SJCRH30 (cell line): Measurements from ENCODE around the gene PPP1R3D. TPM values are rescaled to one million over a fixed set of nuclear protein-coding genes. Genes with fewer than 3 reads are reported as not detected.

Source experiments
- DNase-seq, 2 experiments: peaks; one replicate each; pipeline ENCODE4 v3.0.0-alpha.2; 2015 to 2020
- H3K27ac ChIP-seq: fragments of 250-450 bp; sonication (Bioruptor Pico); 2 replicates; pipeline ENCODE4 v1.5.1; 2020; ENCODE audit warnings: mild to moderate bottlenecking, moderate library complexity
- H3K27me3 ChIP-seq: fragments of 250-450 bp; sonication (Bioruptor Pico); 2 replicates; pipeline ENCODE4 v1.5.1; 2020; ENCODE audit warnings: mild to moderate bottlenecking, moderate library complexity
- H3K36me3 ChIP-seq: fragments of 250-450 bp; sonication (Bioruptor Pico); 2 replicates; pipeline ENCODE4 v1.5.1; 2020; ENCODE audit warnings: mild to moderate bottlenecking, moderate library complexity
- H3K4me1 ChIP-seq: fragments of 250-450 bp; sonication (Bioruptor Pico); 2 replicates; pipeline ENCODE4 v1.5.1; 2020; ENCODE audit warnings: mild to moderate bottlenecking, moderate library complexity
- H3K4me3 ChIP-seq: fragments of 250-450 bp; sonication (Bioruptor Pico); 2 replicates; pipeline ENCODE4 v1.5.1; 2020; ENCODE audit warnings: mild to moderate bottlenecking, moderate library complexity
- H3K9me3 ChIP-seq: fragments of 250-450 bp; sonication (Bioruptor Pico); replicated peaks from 2 replicates; pipeline ENCODE4 v1.5.1; 2020; ENCODE audit warnings: mild to moderate bottlenecking, moderate library complexity
- total RNA-seq: library from RNA; depleted of rRNA; stranded (reverse); fragments of >200 nt; shearing (Covaris generic); gene quantifications from 2 replicates; pipeline ENCODE4 v1.2.3, GENCODE V29; 2014; rRNA removed

The PPP1R3D gene, protein sequence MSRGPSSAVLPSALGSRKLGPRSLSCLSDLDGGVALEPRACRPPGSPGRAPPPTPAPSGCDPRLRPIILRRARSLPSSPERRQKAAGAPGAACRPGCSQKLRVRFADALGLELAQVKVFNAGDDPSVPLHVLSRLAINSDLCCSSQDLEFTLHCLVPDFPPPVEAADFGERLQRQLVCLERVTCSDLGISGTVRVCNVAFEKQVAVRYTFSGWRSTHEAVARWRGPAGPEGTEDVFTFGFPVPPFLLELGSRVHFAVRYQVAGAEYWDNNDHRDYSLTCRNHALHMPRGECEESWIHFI
- 4.4 and 4.7 TPM in 2 replicates for total RNA-seq

DNA sequence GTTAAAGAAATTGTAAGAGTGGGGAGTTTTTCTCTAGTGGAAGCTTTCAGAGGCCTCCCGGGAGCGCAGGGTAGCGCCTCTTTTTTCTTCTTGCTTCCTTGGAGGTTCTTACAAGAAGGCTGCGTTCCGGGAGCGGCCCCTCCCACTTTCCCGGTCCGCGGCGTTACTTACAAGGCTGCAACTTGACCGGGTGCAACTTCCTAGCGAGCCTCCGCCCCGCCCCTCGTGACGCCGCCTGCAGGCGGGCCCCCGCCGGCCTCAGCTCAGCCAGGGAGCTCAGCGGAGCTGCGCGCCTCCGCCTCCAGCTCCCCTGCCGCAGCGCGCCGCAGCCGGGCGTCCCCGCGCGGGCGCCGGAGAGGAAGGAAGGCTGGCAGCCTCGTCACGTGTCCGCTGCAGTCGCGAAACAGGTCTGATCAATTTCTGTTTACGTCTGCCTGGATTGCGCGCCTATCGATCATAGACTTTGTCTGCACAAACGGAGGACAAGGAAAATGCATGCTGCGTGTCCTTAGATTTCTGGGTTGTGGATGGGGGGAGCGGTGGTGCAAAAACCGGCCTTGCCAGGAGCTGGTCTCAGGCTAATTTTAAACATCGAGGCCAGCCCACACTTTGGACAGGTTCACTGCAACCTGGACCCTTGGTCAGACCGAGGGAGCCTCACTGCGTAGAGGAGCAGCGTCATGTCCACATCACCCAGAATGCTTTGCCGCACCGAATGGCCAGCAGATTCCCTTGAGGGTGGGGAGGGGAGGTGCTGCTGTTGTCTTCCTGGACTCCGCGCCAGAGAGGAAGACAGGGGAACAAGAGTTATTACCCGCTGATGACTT is at the start of gene PPP1R3D, which contains the start of gene FAM217B:
TSS of gene PPP1R3D (minus strand) at position 177 of the 827 bp plus-strand sequence. CDS start 374 bp downstream, outside the sequence.
TSS of gene FAM217B (plus strand) at position 261 of the 827 bp plus-strand sequence. CDS start 3,555 bp downstream, outside the sequence.
- Histone ChIP-seq H3K27me3 (no peaks in the 10 kb centered on the region), H3K9me3 (no peaks in the 10 kb centered on the region), H3K4me1 (peaks cover 15% of the 10 kb centered on the region; the same call in 1 of the 2 replicates), H3K36me3 (peaks cover 21% of the 10 kb centered on the region), H3K27ac (peak within 1 kb of the TSS; percentile 79), H3K4me3 (peak within 1 kb of the TSS; percentile 68)
- DNase-seq, result peak; percentile 97

DNA sequence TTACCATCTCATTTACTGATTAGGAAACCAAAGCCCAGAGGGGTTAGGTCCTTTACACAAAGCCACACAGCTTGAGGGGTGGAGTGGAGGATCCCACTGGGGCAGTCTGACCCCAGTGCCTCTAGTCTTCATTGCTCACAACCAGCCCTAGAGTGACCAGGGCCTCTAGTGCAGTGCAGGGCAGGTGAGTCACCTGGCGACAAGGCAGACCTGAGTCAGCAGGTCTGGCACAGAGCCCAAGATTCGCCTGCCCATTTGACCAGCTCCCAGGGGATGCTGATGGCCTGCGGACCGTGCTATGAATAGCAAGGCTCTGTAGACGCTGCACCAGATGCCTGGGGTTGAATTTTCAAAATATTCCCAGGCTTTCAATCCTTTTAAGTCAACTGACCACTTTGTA is 48.0 kb upstream of the PPP1R3D start:
- peaks cover 12% of the 10 kb centered on the region for H3K4me1 ChIP-seq
- H3K27ac ChIP-seq, result no peak overlapping the region
- no peak for DNase-seq
- H3K36me3 ChIP-seq, result no peaks in the 10 kb centered on the region
- peaks cover 8% of the 10 kb centered on the region; the same call in 1 of the 2 replicates for H3K27me3 ChIP-seq
- H3K9me3 ChIP-seq, result no peaks in the 10 kb centered on the region
- no peak overlapping the region for H3K4me3 ChIP-seq

DNA sequence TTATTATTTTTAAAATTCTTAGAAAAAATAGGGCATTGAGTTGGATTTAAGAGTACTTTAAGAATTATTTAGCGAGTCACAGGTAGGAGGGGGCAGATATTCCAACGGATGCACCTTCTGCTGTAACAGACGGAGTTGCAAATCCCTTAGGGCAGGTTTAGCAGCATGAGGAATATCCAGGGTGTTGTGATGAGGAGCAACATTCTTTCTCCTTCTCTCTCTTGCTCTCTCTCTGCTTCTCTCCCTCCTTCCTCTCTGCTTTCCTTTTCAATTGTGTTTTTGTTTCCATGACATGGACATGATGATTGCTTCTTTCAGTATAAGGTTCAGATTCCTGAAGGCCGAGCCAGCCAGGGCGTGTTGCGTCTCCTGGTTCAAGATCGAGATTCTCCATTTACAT is 47.0 kb upstream of the PPP1R3D start:
- Histone ChIP-seq H3K9me3 (no peaks in the 10 kb centered on the region), H3K27ac (no peak overlapping the region), H3K27me3 (peaks cover 8% of the 10 kb centered on the region; the same call in 1 of the 2 replicates), H3K4me1 (peaks cover 12% of the 10 kb centered on the region), H3K36me3 (no peaks in the 10 kb centered on the region), H3K4me3 (no peak overlapping the region)
- no peak for DNase-seq

DNA sequence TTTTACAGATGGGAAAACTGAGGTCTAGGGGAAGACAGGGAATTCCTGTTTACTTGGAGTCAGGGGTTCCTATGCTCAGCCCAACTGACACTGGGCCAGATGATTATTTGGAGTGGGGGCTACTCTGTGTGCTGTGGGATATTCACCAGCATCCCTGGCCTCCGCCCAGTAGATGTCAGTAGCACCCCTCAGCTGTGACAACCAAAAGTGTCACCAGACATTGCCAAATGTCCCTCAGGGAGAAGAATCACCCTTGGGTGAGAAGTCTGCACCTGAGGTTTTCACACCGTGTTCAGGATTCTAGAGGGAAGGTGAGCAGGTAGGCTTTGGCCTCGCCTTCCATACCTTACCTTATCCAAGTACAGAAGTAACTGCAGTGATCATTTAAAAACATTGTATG is 45.8 kb upstream of the PPP1R3D start:
- Histone ChIP-seq H3K4me1 (peaks cover 12% of the 10 kb centered on the region), H3K27ac (no peak overlapping the region), H3K27me3 (peaks cover 8% of the 10 kb centered on the region; the same call in 1 of the 2 replicates), H3K9me3 (no peaks in the 10 kb centered on the region), H3K4me3 (no peak overlapping the region), H3K36me3 (no peaks in the 10 kb centered on the region)
- peak in 1 of 2 experiments; percentile 57 for DNase-seq

DNA sequence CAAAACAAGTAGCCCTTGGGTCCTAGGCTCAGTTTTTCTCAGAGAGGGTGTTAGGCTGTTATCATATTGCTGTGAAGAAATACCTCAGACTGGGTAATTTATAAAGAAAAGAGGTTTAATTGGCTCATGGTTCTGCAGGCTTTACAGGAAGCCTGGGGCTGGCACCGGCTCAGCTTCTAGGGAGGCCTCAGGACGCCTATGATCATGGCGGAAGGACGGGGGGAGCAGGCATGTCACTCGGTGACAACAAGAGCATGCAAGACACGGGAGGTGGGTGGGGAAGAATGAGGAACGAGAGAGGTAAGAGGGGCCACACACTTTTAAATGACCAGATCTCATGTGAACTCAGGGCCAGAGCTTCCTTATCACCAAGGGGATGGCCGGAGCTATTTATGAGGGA is 45.1 kb upstream of the PPP1R3D start:
- Histone ChIP-seq H3K4me1 (peaks cover 12% of the 10 kb centered on the region), H3K27me3 (peaks cover 8% of the 10 kb centered on the region; the same call in 1 of the 2 replicates), H3K27ac (no peak overlapping the region), H3K9me3 (no peaks in the 10 kb centered on the region), H3K4me3 (no peak overlapping the region), H3K36me3 (no peaks in the 10 kb centered on the region)
- DNase-seq, result no peak

DNA sequence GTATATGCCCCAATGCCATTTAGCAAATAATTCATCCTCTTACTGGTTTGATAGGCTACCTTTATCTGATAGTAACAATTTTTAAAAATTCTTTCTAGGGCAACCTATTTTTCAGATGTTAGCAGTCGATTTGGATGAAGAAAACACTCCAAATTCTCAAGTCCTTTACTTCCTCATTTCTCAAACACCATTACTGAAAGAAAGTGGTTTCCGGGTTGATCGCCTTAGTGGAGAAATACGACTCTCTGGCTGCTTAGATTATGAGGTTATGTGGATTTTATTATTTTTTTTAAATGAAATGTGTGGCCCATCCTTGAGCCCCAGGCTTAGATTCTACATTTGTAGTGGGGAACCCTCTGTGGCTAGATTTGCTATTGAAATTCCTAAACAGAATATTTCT is 44.4 kb upstream of the PPP1R3D start:
- H3K4me3 ChIP-seq, result no peak overlapping the region
- no peak for DNase-seq
- peaks cover 12% of the 10 kb centered on the region for H3K4me1 ChIP-seq
- peaks cover 8% of the 10 kb centered on the region; the same call in 1 of the 2 replicates for H3K27me3 ChIP-seq
- no peaks in the 10 kb centered on the region for H3K36me3 ChIP-seq
- no peaks in the 10 kb centered on the region for H3K9me3 ChIP-seq
- H3K27ac ChIP-seq, result no peak overlapping the region

DNA sequence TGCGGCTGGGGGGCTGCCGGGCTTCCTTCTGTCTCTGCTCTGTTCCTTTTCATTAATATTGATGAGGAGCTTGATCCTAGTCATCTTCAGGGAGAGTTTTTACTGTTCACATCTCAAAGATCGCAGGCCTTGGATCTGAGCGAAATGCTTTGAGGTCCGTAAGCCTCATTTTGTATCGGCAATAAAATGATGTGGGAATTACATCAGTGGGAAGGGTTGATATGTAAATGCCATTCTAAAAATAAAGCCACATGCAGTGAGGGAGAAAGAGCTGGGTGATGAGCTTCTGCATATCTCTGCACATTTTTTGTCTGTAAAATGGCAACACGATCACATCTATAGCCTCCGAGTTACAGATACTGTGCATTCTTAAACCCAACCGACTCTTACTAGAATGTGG is 43.0 kb upstream of the PPP1R3D start:
- Histone ChIP-seq H3K36me3 (no peaks in the 10 kb centered on the region), H3K27me3 (peaks cover 8% of the 10 kb centered on the region; the same call in 1 of the 2 replicates), H3K9me3 (no peaks in the 10 kb centered on the region), H3K4me3 (no peak overlapping the region), H3K27ac (no peak overlapping the region), H3K4me1 (peaks cover 4% of the 10 kb centered on the region; the same call in 1 of the 2 replicates)
- no peak for DNase-seq

DNA sequence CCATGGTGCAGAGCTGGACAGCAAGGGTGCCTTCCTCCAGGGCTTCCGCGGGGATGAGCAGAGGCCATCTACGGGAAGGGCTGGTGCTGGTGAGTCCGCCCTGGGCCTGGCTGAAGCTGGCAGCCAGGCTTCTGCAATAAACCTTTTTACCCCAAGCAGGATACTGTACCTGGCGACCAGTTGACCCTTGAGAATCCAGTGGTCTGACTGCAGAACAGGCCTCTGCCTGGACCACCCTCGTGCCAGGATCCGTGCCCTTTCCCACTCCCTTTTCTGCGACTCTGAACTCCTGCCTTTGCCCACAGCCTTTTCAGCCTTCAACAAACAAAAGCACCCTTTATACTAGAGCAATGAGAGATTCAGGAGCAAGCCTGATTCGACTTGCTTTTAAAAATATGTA is 37.0 kb upstream of the PPP1R3D start:
- Histone ChIP-seq H3K27ac (no peak overlapping the region), H3K9me3 (no peaks in the 10 kb centered on the region), H3K27me3 (no peaks in the 10 kb centered on the region), H3K4me3 (no peak overlapping the region), H3K4me1 (no peaks in the 10 kb centered on the region), H3K36me3 (no peaks in the 10 kb centered on the region)
- DNase-seq, result no peak

DNA sequence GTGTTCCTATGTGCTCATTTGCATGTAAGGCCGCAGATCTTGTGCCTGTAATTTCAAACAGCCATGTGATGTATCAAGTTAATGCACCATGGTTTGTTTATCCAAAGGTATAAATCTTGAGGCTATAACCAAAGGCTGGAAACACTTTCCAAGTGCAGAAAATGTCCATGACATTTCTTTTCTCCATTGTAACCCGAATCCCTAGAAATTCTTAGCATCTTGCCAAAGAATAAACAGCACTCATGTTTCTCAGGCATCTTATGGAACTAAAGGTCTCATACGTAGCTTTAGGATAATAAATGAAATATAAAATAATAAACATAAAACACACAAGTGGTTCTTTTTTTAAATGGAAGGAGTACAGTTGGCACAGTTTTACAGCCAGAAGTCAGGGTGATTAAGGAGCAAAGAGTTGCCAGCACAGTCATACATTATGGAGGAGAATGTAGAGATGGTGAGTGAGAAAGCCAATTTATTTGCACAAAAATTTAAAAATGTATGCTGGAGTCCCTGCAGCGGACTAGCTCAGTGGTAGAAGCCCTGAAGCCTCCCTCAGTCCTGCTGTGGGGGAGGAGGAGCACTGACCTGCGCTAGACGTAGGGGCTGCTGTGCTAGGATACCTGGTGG is 36.2 kb upstream of the PPP1R3D start:
- DNase-seq, result no peak
- H3K27me3 ChIP-seq, result no peaks in the 10 kb centered on the region
- no peak overlapping the region for H3K4me3 ChIP-seq
- no peaks in the 10 kb centered on the region for H3K9me3 ChIP-seq
- H3K27ac ChIP-seq, result no peak overlapping the region
- H3K36me3 ChIP-seq, result no peaks in the 10 kb centered on the region
- H3K4me1 ChIP-seq, result no peaks in the 10 kb centered on the region

DNA sequence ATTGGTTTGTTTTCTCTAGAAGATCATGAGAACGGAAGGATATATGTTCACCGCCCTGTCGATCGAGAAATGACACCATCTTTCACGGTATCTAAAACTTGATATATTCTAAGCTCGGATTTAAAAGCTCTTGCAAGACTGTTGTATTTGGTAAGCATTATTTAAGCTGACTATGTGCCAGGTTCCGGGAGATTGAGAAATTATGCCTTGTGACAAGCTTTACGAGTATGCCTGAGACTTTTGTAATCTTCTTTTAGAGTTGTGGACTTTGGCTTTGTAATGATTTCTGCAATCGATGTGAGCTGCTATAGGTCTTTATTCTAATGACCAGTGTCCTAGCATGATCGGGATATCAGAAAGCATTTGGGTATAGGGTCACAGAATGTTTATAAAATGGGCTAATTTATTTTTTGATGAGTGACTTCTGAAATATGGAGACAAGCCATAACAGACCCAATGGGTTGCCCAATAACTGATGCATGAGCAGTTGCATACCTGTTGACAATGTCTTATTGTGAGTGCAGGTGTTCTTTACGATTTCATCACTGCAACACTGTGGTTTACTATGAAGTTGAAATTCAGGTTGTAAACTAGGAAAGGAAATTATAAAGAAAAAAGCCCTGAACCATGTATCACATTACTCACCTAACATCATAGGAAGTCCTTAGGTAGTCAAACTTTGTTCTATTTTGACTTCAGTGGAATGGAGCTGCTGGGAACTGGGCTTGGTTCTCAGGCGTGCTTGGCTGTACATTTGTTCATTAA is 32.1 kb upstream of the PPP1R3D start:
- no peak overlapping the region for H3K4me3 ChIP-seq
- H3K9me3 ChIP-seq, result no peaks in the 10 kb centered on the region
- no peaks in the 10 kb centered on the region for H3K36me3 ChIP-seq
- no peak overlapping the region for H3K27ac ChIP-seq
- H3K4me1 ChIP-seq, result no peaks in the 10 kb centered on the region
- no peaks in the 10 kb centered on the region for H3K27me3 ChIP-seq
- no peak for DNase-seq

DNA sequence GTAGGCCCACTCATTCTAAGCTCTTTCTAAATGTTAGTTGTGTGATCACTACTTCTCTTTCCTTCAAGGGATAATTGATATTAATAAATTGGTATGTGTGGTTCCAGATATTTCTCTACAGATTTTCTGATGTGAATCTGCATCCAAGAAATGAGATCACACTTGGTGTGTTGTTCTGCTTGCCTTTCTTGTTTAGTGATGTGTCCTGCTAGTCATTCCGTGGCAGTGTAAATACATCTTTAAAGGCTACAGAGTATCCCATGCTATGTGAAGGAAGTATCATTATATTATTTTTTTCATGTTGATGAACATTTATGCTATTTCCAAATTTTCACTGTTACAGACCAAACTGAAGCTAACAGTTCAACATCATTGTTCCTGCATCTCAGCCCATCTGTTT is 31.3 kb upstream of the PPP1R3D start:
- DNase-seq, result no peak
- no peaks in the 10 kb centered on the region for H3K4me1 ChIP-seq
- no peak overlapping the region for H3K4me3 ChIP-seq
- no peak overlapping the region for H3K27ac ChIP-seq
- no peaks in the 10 kb centered on the region for H3K27me3 ChIP-seq
- no peaks in the 10 kb centered on the region for H3K36me3 ChIP-seq
- no peaks in the 10 kb centered on the region for H3K9me3 ChIP-seq

DNA sequence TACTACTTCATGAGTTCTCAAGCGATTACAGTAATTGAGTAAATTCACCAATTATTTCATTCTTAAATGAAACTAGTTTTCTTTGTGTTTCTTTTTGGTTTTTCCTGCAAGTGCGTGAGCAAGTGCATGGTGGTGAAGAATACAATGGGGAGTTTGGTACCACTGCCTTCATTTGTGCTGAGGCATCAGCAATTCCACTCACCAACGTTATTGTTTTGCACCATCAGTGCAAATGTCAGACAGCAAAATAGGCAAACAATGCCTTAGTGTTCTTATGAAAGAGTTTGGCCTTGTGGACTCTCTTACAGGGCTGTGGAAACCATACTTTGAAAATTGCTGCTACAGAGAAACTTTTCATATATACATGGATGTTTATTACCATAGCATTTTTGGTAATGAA is 26.3 kb upstream of the PPP1R3D start:
- DNase-seq, result no peak
- peaks cover 8% of the 10 kb centered on the region for H3K27me3 ChIP-seq
- H3K4me1 ChIP-seq, result no peaks in the 10 kb centered on the region
- no peak overlapping the region for H3K4me3 ChIP-seq
- no peaks in the 10 kb centered on the region for H3K36me3 ChIP-seq
- no peak overlapping the region for H3K27ac ChIP-seq
- H3K9me3 ChIP-seq, result no peaks in the 10 kb centered on the region

DNA sequence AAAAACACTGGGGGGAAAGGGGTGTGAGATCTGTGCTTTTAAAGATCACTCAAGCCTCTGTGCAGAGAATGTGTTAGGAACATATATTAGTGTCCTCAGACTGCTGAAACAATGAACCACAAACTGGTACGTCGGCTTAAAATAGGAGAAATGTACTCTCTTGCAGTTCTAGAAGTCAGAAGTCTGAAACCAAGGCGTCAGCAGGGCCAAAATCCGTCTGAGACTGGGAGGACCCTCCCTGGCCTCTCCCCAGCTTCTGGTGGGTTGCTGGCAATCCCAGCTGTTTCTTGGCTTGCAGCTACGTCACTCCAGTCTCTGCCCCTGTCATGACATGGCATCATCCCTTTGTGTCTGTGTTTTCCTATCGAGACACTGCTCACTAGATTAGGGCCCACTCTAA is 22.1 kb upstream of the PPP1R3D start:
- no peak overlapping the region for H3K27ac ChIP-seq
- no peaks in the 10 kb centered on the region for H3K36me3 ChIP-seq
- no peak for DNase-seq
- H3K9me3 ChIP-seq, result no peaks in the 10 kb centered on the region
- H3K27me3 ChIP-seq, result peaks cover 9% of the 10 kb centered on the region
- H3K4me3 ChIP-seq, result no peak overlapping the region
- H3K4me1 ChIP-seq, result no peaks in the 10 kb centered on the region

DNA sequence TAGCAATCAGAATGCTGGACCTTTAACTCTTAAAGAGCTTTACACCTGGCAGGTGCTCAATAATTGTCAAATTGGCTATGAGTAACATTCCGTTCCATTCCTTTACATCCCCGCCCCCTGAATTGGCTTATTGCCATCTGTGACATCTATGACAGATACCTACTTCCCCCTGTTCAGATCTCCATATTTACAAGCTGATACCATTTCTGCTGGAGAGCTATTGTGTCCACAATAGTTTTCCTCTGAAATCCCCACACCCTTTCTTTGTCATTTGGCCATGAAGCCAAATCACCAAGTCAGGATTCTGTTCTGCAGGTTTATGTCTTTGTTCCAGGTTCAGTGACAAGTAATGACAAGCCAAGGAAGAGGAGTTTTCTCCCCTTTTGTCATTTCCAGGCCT is 21.3 kb upstream of the PPP1R3D start:
- Histone ChIP-seq H3K27ac (no peak overlapping the region), H3K27me3 (peaks cover 9% of the 10 kb centered on the region), H3K36me3 (no peaks in the 10 kb centered on the region), H3K4me3 (no peak overlapping the region), H3K4me1 (no peaks in the 10 kb centered on the region), H3K9me3 (no peaks in the 10 kb centered on the region)
- no peak for DNase-seq
